ENCODE results near the gene MSRB1. TPM values are rescaled to one million over a fixed set of nuclear protein-coding genes. Genes with fewer than 3 reads are reported as not detected.

The MSRB1 gene
- total and polyA plus RNA-seq, 9 of the 15 experiments (the other 6 are each of a cell fraction or from before 2014, with no cell fraction given) = 5.4 to 33.7 (median 25.7) TPM

DNA sequence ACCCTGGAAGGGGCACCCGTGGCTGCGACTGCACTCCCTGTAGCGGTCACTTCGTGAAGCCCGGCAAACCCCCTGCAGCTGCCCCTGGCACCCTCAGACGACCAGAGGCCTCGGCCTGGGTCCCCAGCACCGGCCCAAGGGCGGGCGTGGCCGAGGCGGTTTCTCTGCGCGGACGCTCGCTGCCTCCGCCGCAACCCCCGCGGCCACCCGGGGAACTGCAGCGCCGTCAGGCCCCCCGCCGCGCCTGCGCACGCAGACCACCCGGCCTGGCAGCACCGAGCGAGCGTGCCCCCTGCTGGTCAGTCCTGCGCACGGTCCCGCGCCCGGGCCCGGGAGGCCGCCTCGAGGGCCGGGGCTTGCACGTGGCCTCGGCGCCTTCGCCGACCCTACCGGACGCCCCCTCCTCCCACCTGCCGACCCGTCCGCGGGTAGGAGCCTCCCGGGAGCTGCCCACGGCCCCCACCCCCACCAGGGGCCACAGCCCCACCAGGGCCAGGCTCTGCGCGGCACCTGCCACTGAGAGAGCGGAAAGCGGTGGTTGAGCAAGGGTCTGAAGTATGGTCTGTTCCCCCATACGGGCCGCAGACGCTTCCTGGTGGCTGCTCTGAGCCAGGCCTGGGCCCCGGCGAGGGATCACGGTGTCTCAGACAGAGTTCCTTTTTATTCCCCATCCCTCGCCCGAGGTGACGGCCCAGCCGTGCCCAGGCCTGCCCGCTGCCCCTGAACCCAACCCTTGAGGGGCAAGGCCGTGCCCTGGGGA, 13.2 kb downstream of the MSRB1 start (continued):
- no peak for TF ChIP-seq MLLT1 (IDR thresholded peaks at IDR 0.05)
- peak; percentile 75 for TF ChIP-seq RNF2 (IDR thresholded peaks at IDR 0.05)
- no peak for TF ChIP-seq EHMT2 (IDR thresholded peaks at IDR 0.05)
- peak; percentile 8; the same call in 1 of the 2 replicates for TF ChIP-seq ZNF76 (CRISPR knock-in tag; IDR thresholded peaks at IDR 0.05; ENCODE audit: borderline replicate concordance)
- TF ChIP-seq, protein P1, sequence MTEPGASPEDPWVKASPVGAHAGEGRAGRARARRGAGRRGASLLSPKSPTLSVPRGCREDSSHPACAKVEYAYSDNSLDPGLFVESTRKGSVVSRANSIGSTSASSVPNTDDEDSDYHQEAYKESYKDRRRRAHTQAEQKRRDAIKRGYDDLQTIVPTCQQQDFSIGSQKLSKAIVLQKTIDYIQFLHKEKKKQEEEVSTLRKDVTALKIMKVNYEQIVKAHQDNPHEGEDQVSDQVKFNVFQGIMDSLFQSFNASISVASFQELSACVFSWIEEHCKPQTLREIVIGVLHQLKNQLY (CRISPR knock-in tag; conservative IDR thresholded peaks at IDR 0.05) = 0 out of 4 replicates have a peak, but pooled peaks of 1 of the 2 experiments have one; percentile 47
- peak in 1 of 2 experiments; percentile 88; a peak in 2 of 4 replicates for TF ChIP-seq NONO (IDR thresholded peaks at IDR 0.05; ENCODE audit: low read depth in 2 of 2, low read length in 1 of 2)
- no peak for TF ChIP-seq TRIM24 (IDR thresholded peaks at IDR 0.05)
- TF ChIP-seq, protein P2, sequence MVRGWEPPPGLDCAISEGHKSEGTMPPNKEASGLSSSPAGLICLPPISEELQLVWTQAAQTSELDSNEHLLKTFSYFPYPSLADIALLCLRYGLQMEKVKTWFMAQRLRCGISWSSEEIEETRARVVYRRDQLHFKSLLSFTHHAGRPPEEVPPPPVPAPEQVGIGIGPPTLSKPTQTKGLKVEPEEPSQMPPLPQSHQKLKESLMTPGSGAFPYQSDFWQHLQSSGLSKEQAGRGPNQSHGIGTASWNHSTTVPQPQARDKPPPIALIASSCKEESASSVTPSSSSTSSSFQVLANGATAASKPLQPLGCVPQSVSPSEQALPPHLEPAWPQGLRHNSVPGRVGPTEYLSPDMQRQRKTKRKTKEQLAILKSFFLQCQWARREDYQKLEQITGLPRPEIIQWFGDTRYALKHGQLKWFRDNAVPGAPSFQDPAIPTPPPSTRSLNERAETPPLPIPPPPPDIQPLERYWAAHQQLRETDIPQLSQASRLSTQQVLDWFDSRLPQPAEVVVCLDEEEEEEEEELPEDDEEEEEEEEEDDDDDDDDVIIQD (CRISPR knock-in tag; IDR thresholded peaks at IDR 0.05) = no peak
- peak; percentile 35; the same call in 1 of the 2 replicates for TF ChIP-seq EP400 (IDR thresholded peaks at IDR 0.05)
- peak; percentile 31 for TF ChIP-seq TCF3 (CRISPR knock-in tag; IDR thresholded peaks at IDR 0.05)
- TF ChIP-seq YBX1 (IDR thresholded peaks at IDR 0.05) = no peak
- TF ChIP-seq ZBTB7A (IDR thresholded peaks at IDR 0.05; ENCODE audit: borderline replicate concordance, control insufficient read depth, low read depth, low read length) = peak; percentile 92
- no peak for TF ChIP-seq ETS2 (tag; IDR thresholded peaks at IDR 0.05; ENCODE audit: borderline replicate concordance, poor library complexity, severe bottlenecking)
- no peak for TF ChIP-seq HNRNPLL (IDR thresholded peaks at IDR 0.05; ENCODE audit: low read depth, low read length, poor library complexity, severe bottlenecking)
- TF ChIP-seq HNRNPL (IDR thresholded peaks at IDR 0.05; ENCODE audit: low read depth, low read length) = peak; percentile 65; the same call in 1 of the 2 replicates
- TF ChIP-seq TEAD4 (IDR thresholded peaks at IDR 0.05; ENCODE audit: low read length) = no peak; the same call in 1 of the 2 replicates
- peak; percentile 79; the same call in 1 of the 2 replicates for TF ChIP-seq TEAD4 (CRISPR knock-in tag; IDR thresholded peaks at IDR 0.05; ENCODE audit: borderline replicate concordance)
- TF ChIP-seq SMAD4 (CRISPR knock-in tag; conservative IDR thresholded peaks at IDR 0.05) = peak; percentile 63
- TF ChIP-seq ZNF384 (IDR thresholded peaks at IDR 0.05; ENCODE audit: low read depth, low read length) = peak; percentile 50; the same call in 1 of the 2 replicates
- no peak for TF ChIP-seq IFI16 (CRISPR knock-in tag; IDR thresholded peaks at IDR 0.05)
- no peak for TF ChIP-seq CAMTA2 (CRISPR knock-in tag; conservative IDR thresholded peaks at IDR 0.05)
- TF ChIP-seq CBX3 (IDR thresholded peaks at IDR 0.05; ENCODE audit: borderline replicate concordance in 1 of 2, low read length in 2 of 2) = peak in 1 of 2 experiments; percentile 69; a peak in 1 of 3 replicates
- TF ChIP-seq, protein P3, sequence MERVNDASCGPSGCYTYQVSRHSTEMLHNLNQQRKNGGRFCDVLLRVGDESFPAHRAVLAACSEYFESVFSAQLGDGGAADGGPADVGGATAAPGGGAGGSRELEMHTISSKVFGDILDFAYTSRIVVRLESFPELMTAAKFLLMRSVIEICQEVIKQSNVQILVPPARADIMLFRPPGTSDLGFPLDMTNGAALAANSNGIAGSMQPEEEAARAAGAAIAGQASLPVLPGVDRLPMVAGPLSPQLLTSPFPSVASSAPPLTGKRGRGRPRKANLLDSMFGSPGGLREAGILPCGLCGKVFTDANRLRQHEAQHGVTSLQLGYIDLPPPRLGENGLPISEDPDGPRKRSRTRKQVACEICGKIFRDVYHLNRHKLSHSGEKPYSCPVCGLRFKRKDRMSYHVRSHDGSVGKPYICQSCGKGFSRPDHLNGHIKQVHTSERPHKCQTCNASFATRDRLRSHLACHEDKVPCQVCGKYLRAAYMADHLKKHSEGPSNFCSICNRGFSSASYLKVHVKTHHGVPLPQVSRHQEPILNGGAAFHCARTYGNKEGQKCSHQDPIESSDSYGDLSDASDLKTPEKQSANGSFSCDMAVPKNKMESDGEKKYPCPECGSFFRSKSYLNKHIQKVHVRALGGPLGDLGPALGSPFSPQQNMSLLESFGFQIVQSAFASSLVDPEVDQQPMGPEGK (CRISPR knock-in tag; IDR thresholded peaks at IDR 0.05; ENCODE audit: borderline replicate concordance) = no peak
